Hypothalamus (tissue), 51 donors: ENCODE results near the gene CYP2D6.
"Not testable (repeated sequence)": the region's sequence is repeated elsewhere in the genome, so short reads cannot be mapped to it uniquely, and the experiment has no call there.

Experiments
- DNase-seq, 51 donors: peaks; one replicate each; lab custom pipeline; 2025; lab: John Stamatoyannopoulos, UW

Gene CYP2D6

DNA sequence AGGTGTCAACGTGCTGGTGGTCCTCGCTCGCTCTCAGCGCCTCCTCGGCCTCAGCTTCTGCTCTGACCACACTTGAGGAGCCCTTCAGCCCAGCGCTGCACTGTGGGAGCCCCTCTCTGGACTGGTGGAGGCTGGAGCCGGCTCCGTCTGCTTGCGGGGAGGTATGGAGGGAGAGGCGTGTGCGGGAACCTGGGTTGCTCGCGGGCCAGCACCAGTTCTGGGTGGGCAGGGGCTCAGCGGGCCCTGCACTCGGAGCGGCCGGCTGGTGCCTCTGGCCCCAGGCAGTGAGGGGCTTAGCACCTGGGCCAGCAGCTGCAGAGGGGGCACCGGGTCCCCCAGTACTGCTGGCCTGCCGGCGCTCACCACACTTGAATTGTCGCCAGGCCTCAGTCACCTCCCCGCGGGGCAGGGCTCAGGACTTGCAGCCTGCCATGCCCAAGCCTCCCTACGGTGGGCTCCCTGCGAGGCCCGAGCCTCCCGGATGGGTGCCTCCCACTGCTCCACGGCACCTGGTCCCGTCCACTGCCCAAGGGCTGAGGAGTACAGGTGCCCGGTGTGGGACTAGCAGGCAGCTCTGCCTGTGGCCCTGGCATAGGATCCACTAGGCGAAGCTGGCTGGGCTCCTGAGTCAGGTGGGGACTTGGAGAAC, 7.6 kb upstream of the CYP2D6 start:
- no peak for DNase-seq

DNA sequence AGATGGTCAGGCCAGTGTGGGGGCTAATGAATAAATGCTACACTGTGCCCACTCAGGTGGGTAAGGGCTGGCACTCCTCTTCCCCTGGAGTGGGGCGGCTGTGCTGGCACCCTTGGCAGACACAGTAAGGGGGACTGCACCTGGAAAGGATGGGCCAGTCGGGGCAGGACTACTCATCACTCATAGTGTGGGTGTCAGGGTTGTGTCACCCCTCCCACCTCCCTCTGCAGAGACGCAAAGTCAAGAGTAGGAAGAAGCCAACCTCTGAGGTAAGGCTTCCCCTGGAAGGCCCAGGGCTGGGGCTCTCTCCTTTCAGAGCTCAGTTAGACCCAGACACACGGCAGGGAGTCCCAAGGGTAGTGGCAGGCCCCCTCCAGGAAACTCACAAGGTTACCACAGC, 5.1 kb upstream of the CYP2D6 start:
- not testable (repeated sequence) for DNase-seq

DNA sequence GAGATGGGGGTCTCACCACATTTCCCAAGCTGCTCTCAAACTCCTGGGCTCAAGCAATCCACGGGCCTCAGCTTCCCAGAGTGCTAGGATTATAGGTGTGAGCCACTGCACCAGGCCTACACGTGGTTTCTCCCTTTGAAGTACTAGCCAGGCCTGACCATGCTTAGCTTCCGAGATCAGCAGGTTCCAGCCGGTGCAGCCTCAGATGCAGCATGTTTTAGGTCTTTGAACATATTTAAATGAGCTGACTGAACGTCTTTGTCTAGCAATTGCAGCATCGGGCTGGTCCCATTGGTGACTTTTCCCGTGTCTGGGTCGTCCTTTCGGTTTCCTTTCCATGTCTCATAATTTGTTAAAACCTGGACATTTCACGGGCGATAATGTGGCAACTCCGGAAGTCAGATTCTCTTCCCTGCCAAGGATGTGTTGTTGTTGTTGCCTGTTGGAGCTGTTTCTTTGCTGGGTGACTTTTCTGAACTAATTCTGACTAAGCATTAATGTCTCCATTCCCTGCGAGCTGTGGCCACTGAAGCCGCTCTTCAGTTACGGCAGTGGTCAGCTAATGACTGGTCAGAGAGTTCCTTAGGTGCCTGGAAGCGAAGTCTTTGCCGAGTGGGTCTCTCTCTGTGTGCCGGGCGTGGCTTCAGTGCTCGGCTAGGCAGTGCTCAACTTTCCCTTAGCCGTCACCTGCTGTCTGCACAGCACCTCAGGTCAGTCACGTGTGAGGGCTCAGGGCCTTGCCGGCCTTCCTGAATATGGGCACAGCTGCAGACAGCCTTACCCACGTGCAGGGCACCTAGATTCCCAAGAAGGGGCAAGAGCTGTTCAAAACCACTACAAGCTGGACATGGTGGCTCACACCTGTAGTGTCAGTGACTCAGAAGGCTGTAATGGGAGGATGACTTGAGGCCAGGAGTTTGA, 3.8 kb upstream of the CYP2D6 start:
- DNase-seq = no peak

GRCh38 chr22:42132457-42132856, 1.8 kb upstream of the CYP2D6 start:
- DNase-seq = no peak

GRCh38 chr22:42131562-42131961, 952 bp upstream of the CYP2D6 start:
- no peak for DNase-seq

DNA sequence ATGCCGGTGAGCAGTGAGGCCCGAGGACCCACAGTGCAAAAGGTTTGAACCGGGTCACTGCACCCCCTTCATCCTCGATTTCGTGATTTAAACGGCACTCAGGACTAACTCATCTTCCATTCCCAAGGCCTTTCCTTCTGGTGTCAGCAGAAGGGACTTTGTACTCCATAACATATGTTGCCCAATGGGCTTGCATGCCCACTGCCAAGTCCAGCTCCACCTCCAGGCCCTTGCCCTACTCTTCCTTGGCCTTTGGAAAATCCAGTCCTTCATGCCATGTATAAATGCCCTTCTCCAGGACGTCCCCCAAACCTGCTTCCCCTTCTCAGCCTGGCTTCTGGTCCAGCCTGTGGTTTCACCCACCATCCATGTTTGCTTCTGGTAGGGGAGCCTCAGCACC, 428 bp downstream of the CYP2D6 start:
- not testable (repeated sequence) for DNase-seq

DNA sequence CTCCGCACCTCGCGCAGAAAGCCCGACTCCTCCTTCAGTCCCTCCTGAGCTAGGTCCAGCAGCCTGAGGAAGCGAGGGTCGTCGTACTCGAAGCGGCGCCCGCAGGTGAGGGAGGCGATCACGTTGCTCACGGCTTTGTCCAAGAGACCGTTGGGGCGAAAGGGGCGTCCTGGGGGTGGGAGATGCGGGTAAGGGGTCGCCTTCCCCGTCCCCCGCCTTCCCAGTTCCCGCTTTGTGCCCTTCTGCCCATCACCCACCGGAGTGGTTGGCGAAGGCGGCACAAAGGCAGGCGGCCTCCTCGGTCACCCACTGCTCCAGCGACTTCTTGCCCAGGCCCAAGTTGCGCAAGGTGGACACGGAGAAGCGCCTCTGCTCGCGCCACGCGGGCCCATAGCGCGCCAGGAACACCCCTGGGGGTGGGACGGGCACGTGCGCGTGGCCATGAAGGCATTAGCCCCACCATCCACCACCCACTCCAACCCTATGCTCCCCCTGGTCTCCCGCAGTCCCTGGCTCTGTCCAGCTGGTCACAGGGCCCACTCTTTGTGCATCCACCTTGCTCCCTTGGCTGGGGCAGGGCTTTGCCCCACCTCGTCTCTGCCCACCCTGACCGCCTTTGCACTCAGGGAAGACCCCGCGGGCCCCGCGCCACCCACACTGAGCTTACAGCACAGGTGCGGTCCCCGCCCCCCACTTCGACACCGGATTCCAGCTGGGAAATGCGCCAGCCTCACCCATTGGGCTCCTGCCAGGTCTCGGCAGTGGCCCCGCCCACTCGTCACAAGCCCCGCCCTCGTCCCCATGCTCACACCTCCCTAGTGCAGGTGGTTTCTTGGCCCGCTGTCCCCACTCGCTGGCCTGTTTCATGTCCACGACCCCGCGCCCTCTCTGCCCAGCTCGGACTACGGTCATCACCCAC, 1.6 kb downstream of the CYP2D6 start:
- DNase-seq = not testable (repeated sequence)

DNA sequence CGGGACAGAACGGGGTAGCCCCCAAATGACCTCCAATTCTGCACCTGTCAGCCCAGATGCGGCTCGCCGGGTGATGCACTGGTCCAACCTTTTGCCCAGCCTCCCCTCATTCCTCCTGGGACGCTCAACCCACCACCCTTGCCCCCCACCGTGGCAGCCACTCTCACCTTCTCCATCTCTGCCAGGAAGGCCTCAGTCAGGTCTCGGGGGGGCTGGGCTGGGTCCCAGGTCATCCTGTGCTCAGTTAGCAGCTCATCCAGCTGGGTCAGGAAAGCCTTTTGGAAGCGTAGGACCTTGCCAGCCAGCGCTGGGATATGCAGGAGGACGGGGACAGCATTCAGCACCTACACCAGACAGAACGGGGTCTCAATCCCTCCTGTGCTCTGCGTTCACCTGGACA, 2.6 kb downstream of the CYP2D6 start:
- not testable (repeated sequence) for DNase-seq

- no peak for DNase-seq
These were observed 3.0 kb downstream of the CYP2D6 start for GRCh38 chr22:42127606-42128005.

DNA sequence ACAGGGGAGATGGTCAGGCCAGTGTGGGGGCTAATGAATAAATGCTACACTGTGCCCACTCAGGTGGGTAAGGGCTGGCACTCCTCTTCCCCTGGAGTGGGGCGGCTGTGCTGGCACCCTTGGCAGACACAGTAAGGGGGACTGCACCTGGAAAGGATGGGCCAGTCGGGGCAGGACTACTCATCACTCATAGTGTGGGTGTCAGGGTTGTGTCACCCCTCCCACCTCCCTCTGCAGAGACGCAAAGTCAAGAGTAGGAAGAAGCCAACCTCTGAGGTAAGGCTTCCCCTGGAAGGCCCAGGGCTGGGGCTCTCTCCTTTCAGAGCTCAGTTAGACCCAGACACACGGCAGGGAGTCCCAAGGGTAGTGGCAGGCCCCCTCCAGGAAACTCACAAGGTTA, 7.1 kb downstream of the CYP2D6 start:
- DNase-seq = not testable (repeated sequence)

DNA sequence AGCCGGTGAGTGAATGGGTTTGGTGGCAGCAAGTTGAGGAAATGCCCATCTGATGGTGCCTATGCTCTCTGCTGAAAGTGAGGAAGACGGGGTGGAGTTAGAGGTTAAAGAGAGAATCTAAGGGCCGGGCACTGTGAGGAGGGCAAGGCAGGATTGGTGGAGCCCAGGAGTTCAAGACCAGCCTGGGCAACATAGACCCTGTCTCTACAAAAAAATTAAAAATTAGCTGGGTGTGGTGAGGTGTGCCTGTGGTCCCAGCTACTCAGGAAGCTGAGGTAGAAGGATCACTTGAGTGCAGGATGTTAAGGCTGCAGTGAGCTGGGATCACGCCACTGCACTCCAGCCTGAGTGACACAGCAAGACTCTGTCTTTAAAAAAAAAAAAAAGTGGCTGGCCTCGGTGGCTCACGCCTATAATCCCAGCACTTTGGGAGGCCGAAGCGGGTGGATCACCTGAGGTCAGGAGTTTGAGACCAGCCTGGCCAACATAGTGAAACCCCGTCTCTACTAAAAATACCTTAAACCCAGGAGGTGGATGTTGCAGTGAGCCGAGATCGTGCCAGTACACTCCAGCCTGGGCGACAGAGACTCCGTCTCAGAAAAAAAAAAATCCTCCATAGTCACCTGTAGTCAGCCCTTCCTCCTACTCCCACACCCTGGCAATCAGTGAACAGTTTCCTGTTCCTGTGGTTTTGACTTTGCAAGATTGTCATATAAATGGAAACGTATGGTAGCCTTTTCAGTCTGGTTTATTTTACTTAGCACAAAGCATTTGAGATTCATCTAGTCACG, 10.2 kb downstream of the CYP2D6 start:
- not testable (repeated sequence) for DNase-seq

DNA sequence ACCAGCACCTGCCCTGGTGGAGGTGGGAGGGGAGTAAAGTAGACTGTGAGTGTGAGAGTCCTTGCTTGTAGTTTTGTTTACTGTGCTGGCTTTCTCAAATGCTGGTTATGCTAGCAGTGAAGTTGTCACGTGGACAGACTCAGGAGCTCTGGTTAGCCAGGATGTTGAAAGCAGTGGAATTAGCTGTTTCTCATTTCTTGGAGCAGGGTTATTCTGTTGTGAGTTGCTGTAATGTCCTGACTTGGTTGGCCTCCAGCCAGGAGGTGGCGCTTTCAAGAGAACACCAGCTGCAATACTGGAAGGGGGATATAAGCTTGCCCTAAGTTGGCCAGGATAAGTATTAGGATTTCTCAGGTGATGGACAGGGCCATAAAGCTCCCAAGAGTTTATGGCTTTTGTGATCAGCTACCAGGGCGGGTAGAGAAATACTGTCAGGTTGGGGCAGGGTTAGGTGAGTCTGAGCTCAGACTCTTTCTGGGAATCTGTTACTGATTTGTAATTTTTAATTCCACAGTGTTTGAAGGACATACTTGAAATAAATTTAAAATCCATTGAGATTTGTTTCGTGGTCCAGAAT, 13.7 kb downstream of the CYP2D6 start:
- DNase-seq = peak in 1 of 51 donors; percentile 12

DNA sequence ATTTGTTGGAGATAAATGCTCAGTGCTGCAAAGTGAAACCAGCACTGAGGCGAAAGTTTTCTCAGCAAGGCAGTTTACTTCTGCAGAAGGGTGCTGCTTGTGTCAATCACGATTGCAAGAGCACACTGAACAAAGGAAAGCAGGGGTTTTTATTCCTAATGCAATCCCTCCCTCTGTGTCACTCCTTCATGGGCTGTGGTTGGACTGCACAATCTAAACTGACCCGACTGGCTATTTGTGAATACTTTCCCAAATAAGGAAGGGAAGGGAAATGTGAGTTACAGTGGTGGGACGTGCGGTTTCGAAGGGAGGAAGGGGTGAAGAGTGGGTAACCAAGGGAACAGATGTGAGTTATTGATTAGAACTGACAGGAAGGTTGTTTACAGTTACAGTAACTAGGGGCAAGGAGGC, 15.2 kb downstream of the CYP2D6 start:
- DNase-seq = not testable (repeated sequence)

- peak in 2 of 51 donors; percentile 4 to 12 for DNase-seq
These were observed 15.9 kb downstream of the CYP2D6 start for GRCh38 chr22:42114721-42115120.

GRCh38 chr22:42112793-42113192, 17.8 kb downstream of the CYP2D6 start:
- not testable (repeated sequence) for DNase-seq

- DNase-seq = no peak
These were observed 18.8 kb downstream of the CYP2D6 start for GRCh38 chr22:42111798-42112197.

- DNase-seq = no peak
These were observed 21.8 kb downstream of the CYP2D6 start for GRCh38 chr22:42108848-42109247.

DNA sequence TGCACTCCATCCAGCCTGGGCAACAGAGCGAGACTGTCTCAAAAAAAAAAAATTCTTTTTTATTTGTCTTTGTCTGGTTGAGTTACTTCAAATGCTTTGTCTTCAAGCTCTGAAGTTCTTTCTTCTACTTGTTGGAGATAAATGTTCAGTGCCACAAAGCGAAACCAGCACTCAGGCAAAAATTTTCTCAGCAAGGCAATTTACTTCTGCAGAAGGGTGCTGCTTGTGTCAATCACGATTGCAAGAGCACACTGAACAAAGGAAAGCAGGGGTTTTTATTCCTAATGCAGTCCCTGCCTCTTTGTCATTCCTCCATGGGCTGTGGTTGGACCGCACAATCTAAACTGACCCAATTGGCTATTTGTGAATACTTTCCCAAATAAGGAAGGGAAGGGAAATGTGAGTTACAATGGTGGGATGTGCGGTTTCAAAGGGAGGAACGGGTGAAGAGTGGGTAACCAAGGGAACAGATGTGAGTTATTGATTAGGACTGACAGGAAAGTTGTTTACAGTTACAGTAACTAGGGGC, 26.2 kb downstream of the CYP2D6 start:
- not testable (repeated sequence) for DNase-seq

DNA sequence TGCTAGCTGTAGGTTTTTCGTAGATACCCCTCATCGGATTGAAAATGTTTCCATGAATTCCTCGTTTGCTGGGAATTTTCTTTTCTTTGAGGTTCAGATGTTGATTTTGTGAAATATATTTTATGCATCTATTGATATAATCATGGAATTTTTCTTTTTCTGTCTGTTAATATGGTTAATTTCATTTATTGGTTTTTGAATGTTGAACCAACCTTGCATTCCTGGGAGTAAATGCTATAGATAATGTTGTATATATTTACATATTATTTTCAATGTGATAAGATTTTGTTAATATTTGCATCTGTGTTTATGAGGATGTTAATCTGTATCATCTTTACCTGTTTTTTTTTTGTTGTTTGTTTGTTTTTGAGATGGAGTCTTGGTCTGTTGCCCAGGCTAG, 29.4 kb downstream of the CYP2D6 start:
- no peak for DNase-seq

- no peak for DNase-seq
These were observed 39.2 kb downstream of the CYP2D6 start for GRCh38 chr22:42091455-42091782.
